MCF 10A (cell line): ENCODE measurements around the gene PLEKHA5. TPM values are rescaled to one million over a fixed set of nuclear protein-coding genes. Genes with fewer than 3 reads are reported as not detected.

ENCODE experiments used
- BruUV-seq: library from RNA; stranded (reverse); fragments of 400-500 nt; replicated peaks from 2 replicates; lab custom pipeline; 2021; lab: Mats Ljungman, UMichigan
- CTCF ChIA-PET: fragments of 300-600 bp; sonication (Branson Sonifier 250); formaldehyde crosslinking; extraction: SDS; loops from one replicate; lab custom pipeline; 2021; ENCODE audit warnings: antibody characterized with exemption, inconsistent platforms; lab: Yijun Ruan, JAX
- POLR2A ChIA-PET: fragments of 300-600, 350-650 bp; sonication (Branson Sonifier 250); formaldehyde crosslinking; extraction: SDS; loops from one replicate; lab custom pipeline; 2020; ENCODE audit warnings: antibody characterized with exemption, inconsistent platforms; lab: Yijun Ruan, JAX
- DNase-seq: peaks from one replicate; pipeline ENCODE4 v3.0.0-alpha.2; 2018; ENCODE audit not compliant: unreplicated experiment
- H3K27ac Mint-ChIP-seq: one replicate; pipeline ENCODE4 v1.8.0; 2022; ENCODE audit warnings: mild to moderate bottlenecking, low read depth, mixed read lengths; ENCODE audit not compliant: unreplicated experiment
- H3K27me3 Mint-ChIP-seq: one replicate; pipeline ENCODE4 v1.8.0; 2022; ENCODE audit warnings: mixed read lengths; ENCODE audit not compliant: insufficient read depth, unreplicated experiment
- H3K36me3 Mint-ChIP-seq: one replicate; pipeline ENCODE4 v1.8.0; 2022; ENCODE audit warnings: mild to moderate bottlenecking, moderate library complexity, mixed read lengths; ENCODE audit not compliant: insufficient read depth, unreplicated experiment
- H3K4me1 Mint-ChIP-seq: one replicate; pipeline ENCODE4 v1.8.0; 2022; ENCODE audit warnings: mixed read lengths; ENCODE audit not compliant: insufficient read depth, unreplicated experiment
- H3K4me3 Mint-ChIP-seq: one replicate; pipeline ENCODE4 v1.8.0; 2022; ENCODE audit warnings: mild to moderate bottlenecking, moderate library complexity, mixed read lengths; ENCODE audit not compliant: unreplicated experiment
- H3K9me3 Mint-ChIP-seq: one replicate; pipeline ENCODE4 v1.8.0; 2022; ENCODE audit warnings: mixed read lengths; ENCODE audit not compliant: unreplicated experiment
- intact Hi-C: fragments of 100-400 bp; cut with micrococcal nuclease; formaldehyde crosslinking; loops from 2 replicates; pipeline ENCODE4 v1.14.1; 2022
- total RNA-seq: library from RNA; stranded (reverse); gene quantifications from 2 replicates; pipeline ENCODE4 v1.2.3, GENCODE V29; 2022
- TF ChIP-seq, protein P1 (sequence below): fragments of 200-600 bp; IDR thresholded peaks from one replicate; pipeline ENCODE4 v1.8.0; 2022; ENCODE audit warnings: antibody characterized with exemption, mild to moderate bottlenecking; ENCODE audit not compliant: unreplicated experiment

The PLEKHA5 gene
- total RNA-seq, 1 experiment from 2014 or later, result 25.2 TPM

DNA sequence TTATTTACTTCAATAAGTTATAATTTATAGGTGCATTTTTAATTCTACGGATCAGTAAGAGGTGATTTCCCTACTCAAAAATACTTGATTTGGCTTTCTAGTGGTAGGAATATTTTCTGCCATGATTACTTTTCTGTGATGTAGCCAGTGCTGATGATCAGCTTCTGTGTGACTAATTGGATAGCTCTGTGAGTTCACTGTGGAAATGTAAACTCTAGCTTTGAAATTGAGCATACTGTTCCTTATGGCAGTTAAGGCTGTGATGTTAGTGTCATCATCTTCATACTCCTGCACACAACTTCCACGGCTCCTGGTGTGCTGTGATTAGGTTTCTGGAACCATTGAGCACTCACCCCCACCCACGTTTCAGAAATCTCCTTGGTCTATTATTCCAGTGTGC, 48.2 kb downstream of the PLEKHA5 start:
- intact Hi-C loops, result no loop called here
- Mint-ChIP-seq H3K9me3 (no peaks in the 10 kb centered on the region), H3K4me3 (no peak overlapping the region), H3K27me3 (no peaks in the 10 kb centered on the region), H3K36me3 (peaks cover 4% of the 10 kb centered on the region), H3K27ac (no peak overlapping the region), H3K4me1 (no peaks in the 10 kb centered on the region)
- no TSS peak for BruUV-seq
- ChIA-PET POLR2A (no interaction called here), CTCF (interaction anchor here (0.5 to 1.7 kb wide), 3 partner anchors 9 to 1042 kb away, joined by 3 to 5 read pairs (median 3); no protein-coding TSS in a partner anchor)
- TF ChIP-seq, protein P1, sequence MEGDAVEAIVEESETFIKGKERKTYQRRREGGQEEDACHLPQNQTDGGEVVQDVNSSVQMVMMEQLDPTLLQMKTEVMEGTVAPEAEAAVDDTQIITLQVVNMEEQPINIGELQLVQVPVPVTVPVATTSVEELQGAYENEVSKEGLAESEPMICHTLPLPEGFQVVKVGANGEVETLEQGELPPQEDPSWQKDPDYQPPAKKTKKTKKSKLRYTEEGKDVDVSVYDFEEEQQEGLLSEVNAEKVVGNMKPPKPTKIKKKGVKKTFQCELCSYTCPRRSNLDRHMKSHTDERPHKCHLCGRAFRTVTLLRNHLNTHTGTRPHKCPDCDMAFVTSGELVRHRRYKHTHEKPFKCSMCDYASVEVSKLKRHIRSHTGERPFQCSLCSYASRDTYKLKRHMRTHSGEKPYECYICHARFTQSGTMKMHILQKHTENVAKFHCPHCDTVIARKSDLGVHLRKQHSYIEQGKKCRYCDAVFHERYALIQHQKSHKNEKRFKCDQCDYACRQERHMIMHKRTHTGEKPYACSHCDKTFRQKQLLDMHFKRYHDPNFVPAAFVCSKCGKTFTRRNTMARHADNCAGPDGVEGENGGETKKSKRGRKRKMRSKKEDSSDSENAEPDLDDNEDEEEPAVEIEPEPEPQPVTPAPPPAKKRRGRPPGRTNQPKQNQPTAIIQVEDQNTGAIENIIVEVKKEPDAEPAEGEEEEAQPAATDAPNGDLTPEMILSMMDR, result no peak
- no peak for DNase-seq

- no peaks in the 10 kb centered on the region for H3K27me3 Mint-ChIP-seq
- no peaks in the 10 kb centered on the region for H3K9me3 Mint-ChIP-seq
- no peak overlapping the region for H3K4me3 Mint-ChIP-seq
- no peak overlapping the region for H3K27ac Mint-ChIP-seq
- H3K4me1 Mint-ChIP-seq, result no peaks in the 10 kb centered on the region
- CTCF ChIA-PET, result interaction anchor here (0.7 kb wide), 1 partner anchor 47 kb away, joined by 3 read pairs; no protein-coding TSS in a partner anchor
- BruUV-seq, result no TSS peak
- DNase-seq, result no peak
- TF ChIP-seq, protein P1, result no peak
- peaks cover 4% of the 10 kb centered on the region for H3K36me3 Mint-ChIP-seq
- intact Hi-C loops, result loop anchor here (5.0 to 10.0 kb wide), 2 partner anchors 462 to 1035 kb away; no protein-coding TSS in a partner anchor
- POLR2A ChIA-PET, result interaction anchor here (0.6 kb wide), 1 partner anchor 407 kb away, joined by 3 read pairs; no protein-coding TSS in a partner anchor
These were observed 50.5 kb downstream of the PLEKHA5 start for GRCh38 chr12:19179986-19180385.

DNA sequence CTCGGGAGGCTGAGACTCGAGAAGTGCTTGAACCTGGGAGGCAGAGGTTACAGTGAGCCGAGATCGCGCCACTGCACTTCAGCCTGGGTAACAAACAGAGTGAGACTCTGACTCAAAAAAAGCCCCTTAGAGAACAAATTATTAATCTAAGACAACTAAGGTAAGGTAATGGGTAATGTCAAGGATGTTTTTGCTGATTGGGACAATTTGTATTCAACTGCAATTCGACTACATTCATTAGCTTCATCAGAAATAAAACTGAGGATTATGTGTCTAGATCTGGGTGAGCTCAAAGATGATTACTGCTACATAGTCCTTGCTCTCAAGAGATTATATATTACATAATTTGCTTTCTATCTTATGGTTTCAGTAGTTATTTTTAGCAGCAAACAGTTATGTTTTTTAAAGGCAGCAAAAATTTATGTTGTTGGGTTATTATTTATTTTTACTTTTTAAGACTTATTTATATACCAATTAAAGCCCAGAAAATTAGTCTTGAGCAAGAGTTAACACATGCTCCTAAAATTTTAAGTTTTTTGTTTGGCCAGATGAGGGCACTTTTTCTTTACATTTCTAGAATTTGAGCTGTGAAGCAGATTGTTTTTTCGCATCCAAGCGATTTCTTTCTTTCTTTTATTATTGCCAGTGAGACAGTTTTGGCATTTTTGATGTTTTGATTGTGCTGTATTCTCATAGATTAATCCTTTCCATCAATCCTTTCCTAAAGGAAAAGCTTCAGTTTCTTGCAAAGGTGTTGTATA, 52.3 kb downstream of the PLEKHA5 start:
- Mint-ChIP-seq H3K4me1 (peaks cover 5% of the 10 kb centered on the region), H3K4me3 (no peak overlapping the region), H3K27ac (no peak overlapping the region), H3K27me3 (no peaks in the 10 kb centered on the region), H3K36me3 (peaks cover 1% of the 10 kb centered on the region), H3K9me3 (no peaks in the 10 kb centered on the region)
- DNase-seq, result no peak
- ChIA-PET CTCF (interaction anchor here (0.5 to 1.7 kb wide), 9 partner anchors 8 to 782 kb away, joined by 3 to 5 read pairs (median 3); no protein-coding TSS in a partner anchor), POLR2A (interaction anchor here (2.6 kb wide), 1 partner anchor 51 kb away, joined by 15 read pairs; no protein-coding TSS in a partner anchor)
- intact Hi-C loops, result loop anchor here (1.0 to 10.0 kb wide), 4 partner anchors 41 to 1037 kb away; no protein-coding TSS in a partner anchor
- BruUV-seq, result no TSS peak
- TF ChIP-seq, protein P1, result peak; percentile 21
